H1 (cell line): ENCODE data around the gene TBP. TPM values are rescaled to one million over a fixed set of nuclear protein-coding genes. Genes with fewer than 3 reads are reported as not detected.

Source experiments
- CTCF ChIA-PET: fragments of 300-600 bp; sonication (Branson Sonifier 250); formaldehyde crosslinking; loops from one replicate; lab custom pipeline; 2021; ENCODE audit not compliant: partially characterized antibody; lab: Charles Lee
- POLR2A ChIA-PET: fragments of 300-600 bp; sonication (Branson Sonifier 250); formaldehyde crosslinking; loops from one replicate; lab custom pipeline; 2021; ENCODE audit warnings: inconsistent platforms; ENCODE audit not compliant: partially characterized antibody; lab: Charles Lee
- DNase-seq, 2 experiments: peaks; one replicate each; pipeline versions ENCODE4 v3.0.0 to v3.0.0-alpha.2; 2010 to 2022; ENCODE audit warnings: low spot score in 2 of 2, low read depth in 1 of 2, mixed read lengths in 1 of 2
- FAIRE-seq: peaks from 2 replicates; lab custom pipeline; 2011; peaks lifted over from hg19 to GRCh38; lab: Jason Lieb, UNC
- H2AFZ ChIP-seq: 2 replicates; pipeline ENCODE4 v1.8.1; 2012; ENCODE audit warnings: low read length, inconsistent platforms
- H2AK5ac ChIP-seq: 2 replicates; pipeline ENCODE4 v1.6.1; 2013; ENCODE audit warnings: low read depth, low read length
- H2BK120ac ChIP-seq: replicated peaks from 2 replicates; pipeline ENCODE3; 2013; ENCODE audit warnings: low read depth, low read length, inconsistent platforms
- H2BK12ac ChIP-seq: 2 replicates; pipeline ENCODE4 v1.6.1; 2013; ENCODE audit warnings: low read depth, low read length
- H2BK15ac ChIP-seq: 2 replicates; pipeline ENCODE4 v1.6.1; 2013; ENCODE audit warnings: low read length
- H2BK20ac ChIP-seq: 2 replicates; pipeline ENCODE4 v1.6.1; 2013; ENCODE audit warnings: low read length
- H2BK5ac ChIP-seq: 2 replicates; pipeline ENCODE4 v1.6.1; 2013; ENCODE audit warnings: low read depth, low read length
- H3K14ac ChIP-seq: 2 replicates; pipeline ENCODE4 v1.6.1; 2013; ENCODE audit warnings: inconsistent platforms; ENCODE audit not compliant: insufficient read length
- H3K18ac ChIP-seq: 2 replicates; pipeline ENCODE4 v1.6.1; 2013; ENCODE audit warnings: low read length; ENCODE audit errors: extremely low read depth
- H3K23ac ChIP-seq: 2 replicates; pipeline ENCODE4 v1.6.1; 2013; ENCODE audit warnings: inconsistent platforms; ENCODE audit not compliant: insufficient read length
- H3K23me2 ChIP-seq: 2 replicates; pipeline ENCODE4 v1.6.1; 2013; ENCODE audit warnings: low read depth, low read length
- H3K27ac ChIP-seq: 2 replicates; pipeline ENCODE4 v1.6.1; 2011; ENCODE audit warnings: low read depth, low read length, inconsistent platforms
- H3K27me3 ChIP-seq, 4 experiments: replicated peaks in 1 of 4; 1 replicate in 1 of 4; 2 replicates in 3 of 4; pipeline versions ENCODE4 v1.6.1 to v1.8.1; 2011 to 2013; ENCODE audit warnings: low read length in 3 of 4, mild to moderate bottlenecking in 3 of 4, inconsistent platforms in 2 of 4, mixed read lengths in 2 of 4, moderate library complexity in 1 of 4; ENCODE audit not compliant: control insufficient read depth in 3 of 4, insufficient read depth in 3 of 4; ENCODE audit errors: extremely low read depth in 1 of 4
- H3K36me3 ChIP-seq, 4 experiments: 2 replicates each; pipeline versions ENCODE4 v1.6.1 to v1.8.1; 2011 to 2013; ENCODE audit warnings: mild to moderate bottlenecking in 4 of 4, low read length in 3 of 4, moderate library complexity in 2 of 4, control low read depth in 1 of 4, inconsistent platforms in 1 of 4; ENCODE audit not compliant: insufficient read depth in 4 of 4, control insufficient read depth in 2 of 4
- H3K4ac ChIP-seq: replicated peaks from 2 replicates; pipeline ENCODE3; 2013; ENCODE audit warnings: low read length, low read depth, mixed read lengths, inconsistent platforms; ENCODE audit not compliant: insufficient read length
- H3K4me1 ChIP-seq, 4 experiments: replicated peaks in 1 of 4; 1 replicate in 1 of 4; 2 replicates in 3 of 4; pipeline versions ENCODE4 v1.6.1 to v1.8.1; 2011 to 2013; ENCODE audit warnings: low read length in 3 of 4, inconsistent platforms in 2 of 4, mixed read lengths in 1 of 4; ENCODE audit not compliant: insufficient read depth in 4 of 4, control insufficient read depth in 3 of 4
- H3K4me2 ChIP-seq, 2 experiments: 2 replicates each; pipeline versions ENCODE4 v1.6.1 to v1.8.1; 2011 to 2013; ENCODE audit warnings: low read depth in 2 of 2, low read length in 2 of 2, control low read depth in 1 of 2, inconsistent platforms in 1 of 2, mild to moderate bottlenecking in 1 of 2; ENCODE audit not compliant: insufficient read depth in 1 of 2
- H3K4me3 ChIP-seq, 4 experiments: fragments of 200-600, 300-600 bp in 1 of 4; sonication (generic), shearing (Covaris generic), sonication (Bioruptor Twin) in 1 of 4; 2 replicates each; pipeline versions ENCODE4 v1.5.1 to v1.8.1; 2011 to 2016; ENCODE audit warnings: low read length in 4 of 4, low read depth in 3 of 4, control low read depth in 2 of 4, inconsistent platforms in 2 of 4, mild to moderate bottlenecking in 2 of 4, mixed read lengths in 1 of 4, moderate library complexity in 1 of 4; ENCODE audit not compliant: insufficient read depth in 2 of 4; ENCODE audit errors: extremely low read depth in 1 of 4
- H3K56ac ChIP-seq: replicated peaks from 2 replicates; pipeline ENCODE3; 2013; ENCODE audit warnings: low read depth, mild to moderate bottlenecking, mixed read lengths, low read length, inconsistent platforms; ENCODE audit not compliant: insufficient read length
- H3K79me1 ChIP-seq: 2 replicates; pipeline ENCODE4 v1.6.1; 2013; ENCODE audit warnings: low read depth, low read length, control low read depth
- H3K79me2 ChIP-seq, 2 experiments: 2 replicates each; pipeline versions ENCODE4 v1.6.1 to v1.8.1; 2012 to 2013; ENCODE audit warnings: low read length in 2 of 2, mild to moderate bottlenecking in 2 of 2, inconsistent platforms in 1 of 2; ENCODE audit not compliant: insufficient read depth in 2 of 2, control insufficient read depth in 1 of 2
- H3K9ac ChIP-seq, 4 experiments: replicated peaks in 1 of 4; 1 replicate in 1 of 4; 2 replicates in 3 of 4; pipeline versions ENCODE4 v1.6.1 to v1.8.1; 2011 to 2013; ENCODE audit warnings: low read depth in 3 of 4, low read length in 3 of 4, control low read depth in 2 of 4, mild to moderate bottlenecking in 2 of 4, moderate library complexity in 2 of 4, inconsistent platforms in 1 of 4; ENCODE audit errors: extremely low read depth in 1 of 4
- H3K9me3 ChIP-seq, 2 experiments: 2 replicates each; pipeline versions ENCODE4 v1.6.1 to v1.8.1; 2012 to 2013; ENCODE audit warnings: mild to moderate bottlenecking in 2 of 2, moderate library complexity in 2 of 2, control low read depth in 1 of 2, inconsistent platforms in 1 of 2, low read depth in 1 of 2, low read length in 1 of 2, mixed read lengths in 1 of 2; ENCODE audit not compliant: insufficient read depth in 2 of 2
- H4K20me1 ChIP-seq, 2 experiments: replicated peaks in 1 of 2; 2 replicates each; pipeline versions ENCODE3 to v1.8.1; 2011 to 2013; ENCODE audit warnings: inconsistent platforms in 2 of 2, low read length in 2 of 2, mild to moderate bottlenecking in 1 of 2; ENCODE audit not compliant: insufficient read depth in 2 of 2, control insufficient read depth in 1 of 2
- H4K5ac ChIP-seq: 2 replicates; pipeline ENCODE4 v1.6.1; 2013; ENCODE audit warnings: low read length, low read depth, mixed read lengths, inconsistent platforms; ENCODE audit not compliant: insufficient read length
- H4K8ac ChIP-seq: 2 replicates; pipeline ENCODE4 v1.8.0; 2013; ENCODE audit warnings: mild to moderate bottlenecking, moderate library complexity, low read length, inconsistent platforms; ENCODE audit not compliant: insufficient read depth; ENCODE audit errors: extremely low read depth
- H4K91ac ChIP-seq: replicated peaks from 2 replicates; pipeline ENCODE3; 2013; ENCODE audit warnings: low read length, mixed read lengths, inconsistent platforms; ENCODE audit not compliant: insufficient read length
- ASH2L ChIP-seq: fragments of 200-600, 300-600 bp; sonication (generic); IDR thresholded peaks from one replicate; pipeline ENCODE4 v1.7.1; 2017; ENCODE audit warnings: low read length
- BACH1 ChIP-seq: IDR thresholded peaks from 2 replicates; pipeline ENCODE4 v1.6.1; 2012; ENCODE audit warnings: low read length, improper control_type of control experiment
- BRCA1 ChIP-seq: IDR thresholded peaks from 2 replicates; pipeline ENCODE4 v1.6.1; 2012; ENCODE audit warnings: low read depth, low read length, improper control_type of control experiment
- CBX8 ChIP-seq: fragments of 300-800, 300-1000 bp; sonication (generic); IDR thresholded peaks from 2 replicates; pipeline ENCODE4 v1.7.1; 2016; ENCODE audit warnings: low read depth, low read length, borderline replicate concordance
- CEBPB ChIP-seq: IDR thresholded peaks from 2 replicates; pipeline ENCODE4 v1.6.1; 2012; ENCODE audit warnings: low read depth, low read length
- CHD1 ChIP-seq: IDR thresholded peaks from 2 replicates; pipeline ENCODE4 v1.6.1; 2012; ENCODE audit warnings: low read depth, low read length, improper control_type of control experiment
- CTBP2 ChIP-seq: IDR thresholded peaks from 2 replicates; pipeline ENCODE4 v1.7.0; 2011; ENCODE audit warnings: borderline replicate concordance, mild to moderate bottlenecking, moderate library complexity, mixed read lengths, low read length; ENCODE audit not compliant: insufficient read depth, insufficient read length
- E2F6 ChIP-seq: IDR thresholded peaks from 2 replicates; pipeline ENCODE4 v1.6.1; 2012; ENCODE audit warnings: inconsistent platforms
- EZH2 ChIP-seq: fragments of 200-600 bp; sonication (generic); IDR thresholded peaks from 2 replicates; pipeline ENCODE4 v1.7.1; 2012; ENCODE audit warnings: low read depth, mild to moderate bottlenecking, moderate library complexity, low read length, inconsistent platforms; ENCODE audit not compliant: severe bottlenecking
- GABPA ChIP-seq: IDR thresholded peaks from 2 replicates; pipeline ENCODE4 v1.6.1; 2011; ENCODE audit warnings: mild to moderate bottlenecking, low read length, moderate library complexity, borderline replicate concordance; ENCODE audit not compliant: insufficient read depth
- RBBP5 ChIP-seq: IDR thresholded peaks from 2 replicates; pipeline ENCODE4 v1.7.1; 2012; ENCODE audit warnings: low read depth, mild to moderate bottlenecking, inconsistent platforms, low read length, moderate library complexity, borderline replicate concordance
- RFX5 ChIP-seq: IDR thresholded peaks from 2 replicates; pipeline ENCODE4 v1.6.1; 2011; ENCODE audit warnings: low read depth, low read length, improper control_type of control experiment, borderline replicate concordance
- SP1 ChIP-seq: IDR thresholded peaks from 2 replicates; pipeline ENCODE4 v1.6.1; 2011; ENCODE audit warnings: low read depth, low read length
- SP4 ChIP-seq: IDR thresholded peaks from 2 replicates; pipeline ENCODE4 v1.6.1; 2012; ENCODE audit warnings: low read length, inconsistent platforms
- WGBS, 2 experiments: shearing (Covaris generic) in 1 of 2; methylation state at CpG; one replicate each; pipeline versions ENCODE4 v1.1.6 to v1.1.7; 2013 to 2015; ENCODE audit warnings: low lambda C conversion rate in 2 of 2, mixed read lengths in 2 of 2, inconsistent platforms in 1 of 2, low coverage in 1 of 2, missing lambda C conversion rate in 1 of 2; ENCODE audit not compliant: insufficient replicate concordance in 2 of 2, insufficient coverage in 1 of 2, insufficient read length in 1 of 2; ENCODE audit errors: extremely low coverage in 1 of 2, missing lambda C conversion rate in 1 of 2; 5-methylcytosine and 5-hydroxymethylcytosine counted together
- polyA plus RNA-seq, 7 experiments: library from polyadenylated mRNA; depleted of rRNA in 3 of 7; stranded (reverse) in 5 of 7; unstranded in 2 of 7; fragments of >200 nt in 5 of 7; fragments of 200-250 nt in 2 of 7; gene quantifications; 1 replicate in 5 of 7; 2 replicates in 1 of 7; 4 replicates in 1 of 7; pipeline versions ENCODE4 v1.2.1 to v1.2.3, GENCODE V29; 2011 to 2013; ENCODE audit warnings: missing spikeins in 2 of 7, mixed read lengths in 2 of 7
- total RNA-seq: library from RNA; stranded (reverse); fragmentation: NEBNext Ultra II Directional; extraction: Animal tissue kit (Norgen Biotek cat#: 25700); gene quantifications from 2 replicates; pipeline ENCODE4 v1.2.1, GENCODE V29; 2021

The TBP gene
- total and polyA plus RNA-seq, 2 of the 8 experiments (the other 6 are each of a cell fraction or from before 2014, with no cell fraction given) = 17.2 to 20.9 TPM

- WGBS, 2 experiments = 91% methylated on average over 4 of the region's 4 CpGs; no CpG with 5 or more reads in 1 of the 2 experiments
- Histone ChIP-seq H2BK15ac (no peak overlapping the region), H3K9ac (no peak overlapping the region), H4K8ac (no peak overlapping the region), H4K91ac (no peak overlapping the region), H3K56ac (no peak overlapping the region), H3K23ac (no peak overlapping the region), H2AFZ (no peak overlapping the region), H4K20me1 (peaks cover 6 to 10% of the 10 kb centered on the region in 2 experiments), H3K36me3 (peaks cover 29 to 83% (median 58%) of the 10 kb centered on the region in 4 experiments), H3K27ac (no peak overlapping the region), H4K5ac (no peak overlapping the region), H2BK5ac (no peak overlapping the region), H3K14ac (no peak overlapping the region), H3K9me3 (no peaks in the 10 kb centered on the region), H3K4me1 (no peaks in the 10 kb centered on the region), H2BK12ac (no peak overlapping the region), H3K18ac (no peak overlapping the region), H3K4ac (no peak overlapping the region), H3K4me2 (no peak overlapping the region), H3K4me3 (no peak overlapping the region), H2AK5ac (no peak overlapping the region), H2BK20ac (no peak overlapping the region), H3K23me2 (no peaks in the 10 kb centered on the region), H3K27me3 (no peaks in the 10 kb centered on the region), H3K79me1 (no peaks in the 10 kb centered on the region; the same call in 1 of the 2 replicates), H2BK120ac (no peak overlapping the region), H3K79me2 (peaks cover 0 to 13% of the 10 kb centered on the region in 2 experiments; a peak in 1 of 4 replicates)
- DNase-seq (no peak), FAIRE-seq (no peak)
- ChIA-PET CTCF (no interaction called here), POLR2A (interaction anchor here (1.0 to 1.4 kb wide), 2 partner anchors 15 to 747 kb away, joined by 3 to 5 read pairs; partner anchors contain the start of gene PSMB1)
- TF ChIP-seq SP1 (no peak), RFX5 (no peak), BRCA1 (no peak), ASH2L (no peak), EZH2 (no peak), CHD1 (no peak), SP4 (no peak), CEBPB (no peak), CBX8 (no peak), E2F6 (no peak), GABPA (no peak), CTBP2 (no peak), BACH1 (no peak), RBBP5 (no peak)
These were observed 16.8 kb upstream of the TBP start for GRCh38 chr6:170537329-170537728.
